AG20443 (cell line): ENCODE data around the gene CD160.
"Not testable (repeated sequence)": the region's sequence is repeated elsewhere in the genome, so short reads cannot be mapped to it uniquely, and the experiment has no call there.

ENCODE experiments used
- DNase-seq: peaks from one replicate; pipeline ENCODE4 v3.0.0; 2012; ENCODE audit warnings: low spot score, mixed read lengths

CD160 gene

GRCh38 chr1:145710291-145711027 is 8.8 kb upstream of the CD160 start:
- DNase-seq: no peak

GRCh38 chr1:145711213-145711651 is 8.1 kb upstream of the CD160 start:
- DNase-seq: no peak

- DNase-seq: no peak
Observed at GRCh38 chr1:145714524-145715111, 4.7 kb upstream of the CD160 start.

- no peak for DNase-seq
Observed at GRCh38 chr1:145716641-145717345, 2.5 kb upstream of the CD160 start.

GRCh38 chr1:145717833-145718232 is 1.5 kb upstream of the CD160 start:
- DNase-seq: no peak

- DNase-seq: not testable (repeated sequence)
Observed at GRCh38 chr1:145718465-145718864, 834 bp upstream of the CD160 start.

- DNase-seq: peak; percentile 74
Observed at GRCh38 chr1:145720556-145720877, 1.2 kb downstream of the CD160 start.

GRCh38 chr1:145720878-145721671 is 1.8 kb downstream of the CD160 start:
- peak; percentile 89 for DNase-seq

- DNase-seq: not testable (repeated sequence)
Observed at GRCh38 chr1:145726193-145726592, 6.9 kb downstream of the CD160 start.

GRCh38 chr1:145729196-145729595 is 9.9 kb downstream of the CD160 start:
- DNase-seq: no peak

- peak; percentile 29 for DNase-seq
Observed at GRCh38 chr1:145729666-145730436, 10.6 kb downstream of the CD160 start.

GRCh38 chr1:145730467-145730866 is 11.2 kb downstream of the CD160 start:
- no peak for DNase-seq

- no peak for DNase-seq
Observed at GRCh38 chr1:145730900-145731299, 11.6 kb downstream of the CD160 start.

GRCh38 chr1:145736191-145736590 is 16.9 kb downstream of the CD160 start:
- DNase-seq: no peak

GRCh38 chr1:145740269-145740668 is 21.0 kb downstream of the CD160 start:
- DNase-seq: no peak

- DNase-seq: no peak
Observed at GRCh38 chr1:145747398-145748247, 28.3 kb downstream of the CD160 start.

- no peak for DNase-seq
Observed at GRCh38 chr1:145750426-145750825, 31.1 kb downstream of the CD160 start.

GRCh38 chr1:145751491-145752037 is 32.3 kb downstream of the CD160 start:
- peak; percentile 86 for DNase-seq

GRCh38 chr1:145757420-145757819 is 38.1 kb downstream of the CD160 start:
- DNase-seq: peak; percentile 18

- no peak for DNase-seq
Observed at GRCh38 chr1:145758116-145758515, 38.8 kb downstream of the CD160 start.
